Muscle of back (tissue), 11 donors: ENCODE data around the gene ENOPH1. TPM values are rescaled to one million over a fixed set of nuclear protein-coding genes. Genes with fewer than 3 reads are reported as not detected.

Experiments used
- DNase-seq, 3 donors: peaks; one replicate each; pipeline versions ENCODE4 v3.0.0 to v3.0.0-alpha.2; 2013
- polyA plus RNA-seq, 10 donors: library from polyadenylated mRNA; unstranded; fragments of 120-200 nt; gene quantifications; one replicate each; pipeline ENCODE4 v1.2.1, GENCODE V29; 2013; ENCODE audit not compliant: insufficient read length in 10 of 10

ENOPH1 gene
- polyA plus RNA-seq, 10 donors: 30.8 to 42.8 (median 33.6) TPM

DNA sequence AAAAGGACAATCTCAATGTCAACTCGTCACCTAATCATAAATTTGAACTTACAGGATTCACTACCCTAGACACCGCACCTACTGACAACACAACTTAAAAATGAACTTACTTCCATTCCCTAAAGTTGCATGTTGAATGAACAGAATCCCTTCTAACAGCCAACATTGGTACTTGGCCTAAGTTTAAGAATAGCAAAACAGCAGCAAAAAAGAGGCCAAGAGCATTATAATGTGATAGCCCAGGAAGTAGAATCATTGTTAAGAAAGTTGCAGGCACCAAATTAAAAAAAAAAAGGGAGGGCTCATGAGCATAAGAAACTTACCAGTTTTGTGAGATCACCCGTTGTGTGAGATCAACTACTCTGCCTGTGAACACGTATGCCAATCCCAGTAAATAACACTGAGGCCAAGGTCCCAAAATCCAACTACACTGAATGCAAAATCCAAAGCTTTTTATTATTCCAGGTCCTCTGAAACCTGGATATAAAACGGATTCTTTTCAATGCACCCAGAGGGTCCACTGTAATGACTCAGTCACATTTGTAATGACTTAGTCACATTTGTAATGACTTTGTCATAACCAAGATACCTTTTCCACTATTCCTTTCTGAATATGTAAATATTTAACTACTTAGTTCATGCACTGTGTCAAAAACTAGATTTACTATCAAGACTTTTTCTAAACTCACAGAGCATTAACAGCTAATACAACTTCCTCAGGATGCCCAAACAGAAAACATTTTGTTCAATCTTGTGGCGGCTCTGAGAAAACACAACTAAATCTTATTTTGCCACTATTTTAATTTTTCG lies 6.9 kb upstream of the ENOPH1 start:
- peak in 1 of 3 donors; percentile 33 for DNase-seq

DNA sequence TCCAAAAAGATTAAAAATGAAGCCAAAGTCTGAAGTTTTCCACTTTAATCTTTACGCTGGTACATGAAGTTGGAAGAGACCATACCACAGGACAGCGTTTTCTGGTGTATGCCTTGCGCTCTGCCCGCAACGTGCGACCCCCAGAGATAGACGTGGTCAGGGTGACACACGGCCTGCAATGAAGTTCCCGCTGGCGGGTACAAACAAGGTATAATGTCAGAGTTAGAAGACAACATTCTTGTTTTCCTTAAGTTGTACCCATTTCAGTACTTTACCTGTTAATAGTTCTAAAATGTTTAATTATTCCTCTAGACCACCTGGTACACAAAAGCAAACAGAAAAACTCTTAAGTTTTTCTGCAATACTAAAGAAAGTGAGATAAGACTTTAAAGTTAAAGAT lies 4.9 kb upstream of the ENOPH1 start:
- no peak for DNase-seq

DNA sequence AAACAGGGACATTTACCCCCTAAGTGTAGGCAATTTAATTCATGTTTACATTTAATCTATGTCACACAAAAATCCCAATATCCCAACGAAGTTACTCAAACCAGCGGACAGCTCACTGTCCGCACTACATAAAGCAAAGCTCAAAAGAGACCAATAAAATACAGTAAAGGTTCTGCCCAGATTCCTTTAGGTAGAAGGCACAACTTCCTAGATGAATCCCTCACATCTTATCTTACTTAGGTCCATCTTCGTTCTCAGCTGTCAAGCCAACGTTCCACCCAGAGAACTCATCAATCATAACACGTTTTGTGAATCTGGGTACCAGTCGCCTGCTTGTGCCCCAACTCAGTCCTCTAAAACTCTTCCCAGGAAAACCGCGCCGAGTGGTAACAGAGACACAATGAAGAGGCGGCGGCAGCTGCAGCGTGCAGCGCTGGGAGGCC lies 1.8 kb upstream of the ENOPH1 start:
- DNase-seq: no peak

DNA sequence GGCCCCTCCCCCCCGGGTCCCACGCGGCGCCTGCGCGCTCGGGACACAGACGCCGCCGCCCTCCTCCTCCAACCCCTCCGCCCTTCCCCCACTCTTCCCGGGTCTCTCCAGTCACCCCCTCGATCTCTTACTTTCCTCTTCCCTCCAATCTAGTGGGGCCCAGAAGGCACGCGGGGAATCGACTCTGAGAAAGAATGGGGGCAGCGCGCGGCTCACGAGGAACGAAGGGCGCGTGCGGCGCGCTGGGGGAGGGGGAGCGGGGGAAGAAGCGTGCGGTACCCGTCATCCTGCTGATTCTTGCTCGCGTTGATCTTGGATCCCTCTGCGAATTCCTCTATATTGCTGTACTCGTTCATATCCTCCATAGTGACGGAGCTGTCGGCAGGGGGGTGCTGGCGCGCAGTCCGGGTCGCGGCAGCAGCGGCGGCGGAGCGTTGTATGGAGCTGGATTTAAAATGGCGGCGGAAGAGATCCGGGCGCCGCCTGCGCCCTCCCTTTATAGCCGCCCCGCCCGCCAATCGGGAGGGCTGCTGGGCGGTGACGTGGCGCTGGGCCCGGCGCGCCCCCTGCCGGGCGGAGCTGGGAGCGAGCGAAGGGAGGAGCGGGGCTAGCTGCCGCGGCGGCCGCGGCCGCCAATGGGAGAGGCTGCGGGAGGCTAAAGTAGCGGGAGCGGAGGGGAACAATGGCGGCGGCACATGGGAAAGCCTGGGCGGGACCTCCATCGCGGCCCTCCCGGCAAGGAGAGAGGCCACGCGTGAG lies 1.2 kb upstream of the ENOPH1 start:
- DNase-seq: peak; percentile 95 to 99 (median 97)

DNA sequence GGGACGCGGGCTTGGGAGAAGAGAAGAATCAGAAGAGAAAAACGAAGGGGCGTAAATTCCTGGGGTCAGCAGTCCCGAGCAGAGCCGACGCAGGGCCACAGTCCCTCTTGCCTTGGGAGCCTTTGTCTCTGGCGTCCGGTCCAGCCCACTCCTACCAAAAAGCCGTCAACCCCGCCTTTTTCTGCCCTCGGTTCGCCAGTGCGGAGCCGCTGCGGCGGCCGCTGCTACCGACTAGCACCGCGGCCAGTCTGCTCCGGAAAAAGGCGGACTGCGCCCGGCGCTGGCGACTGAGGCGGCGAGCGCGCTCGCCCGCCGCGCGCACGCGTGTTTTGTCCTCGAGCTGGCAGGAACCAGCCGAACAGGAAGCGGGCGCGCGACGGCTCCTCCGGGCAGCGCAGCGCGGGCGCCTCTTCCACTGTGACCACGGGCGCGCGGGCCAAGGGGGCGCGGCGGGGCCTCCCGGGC lies 630 bp upstream of the ENOPH1 start:
- DNase-seq: peak in 1 of 3 donors; percentile 49

DNA sequence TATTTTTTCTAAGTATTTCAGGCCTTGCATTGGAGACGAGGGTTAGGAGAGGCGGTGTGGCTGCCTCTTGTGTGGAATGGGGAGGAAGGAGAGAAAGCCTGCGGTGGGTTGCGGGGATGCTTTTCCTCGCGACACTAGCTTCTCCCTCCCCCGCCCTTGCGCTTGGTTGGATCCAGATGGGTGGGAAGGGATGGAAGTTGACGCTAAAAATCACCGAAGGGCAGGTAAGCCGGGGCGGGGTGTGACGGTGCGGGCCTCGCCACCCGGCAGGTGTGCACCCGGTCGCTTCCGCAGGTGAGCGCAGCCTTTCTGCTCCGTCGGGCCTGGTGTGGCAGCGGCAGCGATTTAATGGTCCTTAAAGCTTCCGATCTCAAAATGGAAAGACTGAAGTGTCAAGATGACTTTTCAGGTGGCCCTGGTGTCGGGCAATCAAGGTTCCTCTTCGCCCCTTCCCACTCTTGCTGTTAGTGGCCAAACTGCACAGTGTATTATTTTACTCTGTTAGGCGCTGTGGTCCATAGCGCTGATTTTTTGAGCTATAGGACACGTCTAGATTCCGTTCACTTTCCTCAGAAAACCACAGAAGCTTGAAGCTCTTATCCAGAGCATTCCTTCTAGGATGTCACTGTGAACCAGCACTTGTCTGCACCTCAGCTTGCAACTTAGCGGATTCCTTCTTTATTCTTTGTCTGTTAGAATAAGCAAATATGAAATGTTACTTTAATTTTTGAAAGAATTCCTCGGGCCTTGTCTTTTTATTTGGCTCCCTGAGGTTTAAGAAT lies 765 bp downstream of the ENOPH1 start:
- peak in 1 of 3 donors; percentile 14 for DNase-seq

DNA sequence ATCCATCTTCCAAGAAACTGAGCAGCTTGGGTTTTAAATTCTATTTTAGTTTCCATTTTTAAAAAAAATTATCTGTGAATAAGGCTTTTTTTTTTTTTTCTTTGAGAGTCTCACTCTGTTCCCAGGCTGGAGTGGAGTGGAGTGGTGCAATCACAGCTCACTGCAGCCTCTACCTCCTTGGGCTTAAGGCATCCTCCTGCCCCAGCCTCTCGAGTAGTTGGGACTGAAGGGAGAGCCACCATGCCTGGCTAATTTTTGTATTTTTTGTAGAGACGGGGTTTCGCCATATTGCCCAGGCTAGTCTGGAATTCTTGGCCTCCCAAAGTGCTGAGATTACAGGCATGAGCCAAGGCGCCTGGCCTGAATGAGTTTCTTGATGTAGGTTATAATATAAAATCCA lies 1.4 kb downstream of the ENOPH1 start:
- DNase-seq: no peak

DNA sequence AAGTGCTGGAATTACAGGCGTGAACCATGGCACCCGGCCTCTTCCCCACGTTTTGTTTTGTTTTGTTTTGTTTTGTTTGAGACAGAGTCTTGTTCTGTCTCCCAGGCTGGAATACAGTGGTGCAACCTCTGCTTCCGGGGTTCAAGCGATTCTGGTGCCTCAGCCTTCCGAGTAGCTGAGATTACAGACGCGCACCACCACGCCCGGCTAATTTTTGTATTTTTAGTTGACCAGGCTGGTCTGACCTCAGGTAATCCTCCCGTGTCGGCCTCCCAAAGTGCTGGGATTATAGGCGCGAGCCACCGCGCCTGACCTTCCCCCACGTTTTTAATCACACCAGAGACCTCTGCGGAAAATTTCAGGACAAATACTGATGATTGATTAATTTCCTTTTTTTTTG lies 2.2 kb downstream of the ENOPH1 start:
- DNase-seq: no peak

DNA sequence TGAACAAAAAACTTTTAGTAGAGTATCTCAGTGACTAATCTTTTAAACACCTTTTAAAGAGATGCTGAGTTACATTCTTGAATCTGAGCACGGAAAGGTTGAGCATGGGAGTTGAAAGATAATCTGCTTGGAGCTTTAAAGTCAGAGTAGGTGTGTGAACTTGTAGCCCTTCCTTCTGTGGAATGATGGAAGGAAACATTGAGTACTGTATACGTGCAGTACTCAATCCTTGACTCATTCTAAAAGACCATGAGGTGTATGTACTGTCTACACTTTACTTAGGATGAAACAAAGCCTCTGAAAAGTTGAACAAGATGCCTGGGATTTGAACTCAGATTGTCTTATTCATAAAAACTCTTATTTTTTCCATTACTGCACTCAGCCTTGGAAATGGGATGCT lies 3.4 kb downstream of the ENOPH1 start:
- no peak for DNase-seq

DNA sequence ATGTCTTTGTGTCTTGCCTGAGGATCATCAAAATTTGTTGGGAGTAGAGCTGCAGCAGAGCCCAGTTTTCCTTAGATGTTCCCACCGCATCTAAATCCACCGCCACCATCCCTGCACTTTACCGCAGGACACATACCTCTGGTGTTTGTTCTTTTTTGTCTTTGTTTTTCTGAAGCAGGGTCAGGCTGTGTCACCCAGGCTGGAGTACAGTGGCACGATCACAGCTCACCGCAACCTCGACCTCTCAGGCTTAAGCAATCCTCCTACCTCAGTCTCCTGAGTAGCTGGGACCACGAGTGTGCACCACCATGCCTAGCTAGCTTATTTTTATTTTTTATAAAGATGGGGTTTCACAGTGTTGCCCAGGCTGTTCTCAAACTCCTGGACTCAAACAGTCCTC lies 4.6 kb downstream of the ENOPH1 start:
- no peak for DNase-seq

DNA sequence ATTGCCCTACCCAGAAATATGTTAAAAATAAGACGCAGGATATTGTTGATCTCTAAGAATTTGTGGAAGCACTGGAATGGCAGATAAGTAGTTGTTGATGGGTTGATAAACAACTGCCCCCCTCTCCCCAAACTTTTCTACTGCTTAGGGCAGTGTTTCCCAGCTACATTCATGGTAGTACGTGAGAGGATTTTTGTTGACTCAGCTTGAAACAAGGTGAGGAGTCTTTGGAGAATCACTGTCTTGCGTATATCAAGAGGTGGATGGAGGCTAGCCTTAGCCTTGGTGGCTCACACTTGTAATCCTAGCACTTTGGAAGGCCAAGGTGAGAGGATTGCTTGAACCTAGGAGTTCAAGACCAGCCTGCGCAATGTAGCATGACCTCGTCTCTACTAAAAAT lies 5.7 kb downstream of the ENOPH1 start:
- no peak for DNase-seq

DNA sequence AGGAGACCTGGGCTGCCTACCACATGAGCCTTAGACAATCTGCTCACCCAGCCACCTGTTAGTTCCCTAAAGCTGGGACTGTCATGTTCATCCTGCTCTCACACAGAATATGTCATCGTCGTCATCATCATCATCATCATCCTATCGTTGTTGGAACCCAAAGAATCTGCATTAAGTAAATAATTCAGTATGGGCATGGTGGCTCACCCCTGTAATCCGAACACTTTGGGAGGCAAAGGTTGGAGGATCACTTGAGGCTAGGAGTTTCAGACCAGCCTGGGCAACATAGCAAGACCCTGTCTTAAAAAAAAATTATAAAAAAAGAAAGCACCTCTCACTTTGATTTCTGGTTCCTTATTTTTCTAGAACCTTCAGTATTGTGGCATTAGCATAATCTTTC lies 6.4 kb downstream of the ENOPH1 start:
- no peak for DNase-seq

DNA sequence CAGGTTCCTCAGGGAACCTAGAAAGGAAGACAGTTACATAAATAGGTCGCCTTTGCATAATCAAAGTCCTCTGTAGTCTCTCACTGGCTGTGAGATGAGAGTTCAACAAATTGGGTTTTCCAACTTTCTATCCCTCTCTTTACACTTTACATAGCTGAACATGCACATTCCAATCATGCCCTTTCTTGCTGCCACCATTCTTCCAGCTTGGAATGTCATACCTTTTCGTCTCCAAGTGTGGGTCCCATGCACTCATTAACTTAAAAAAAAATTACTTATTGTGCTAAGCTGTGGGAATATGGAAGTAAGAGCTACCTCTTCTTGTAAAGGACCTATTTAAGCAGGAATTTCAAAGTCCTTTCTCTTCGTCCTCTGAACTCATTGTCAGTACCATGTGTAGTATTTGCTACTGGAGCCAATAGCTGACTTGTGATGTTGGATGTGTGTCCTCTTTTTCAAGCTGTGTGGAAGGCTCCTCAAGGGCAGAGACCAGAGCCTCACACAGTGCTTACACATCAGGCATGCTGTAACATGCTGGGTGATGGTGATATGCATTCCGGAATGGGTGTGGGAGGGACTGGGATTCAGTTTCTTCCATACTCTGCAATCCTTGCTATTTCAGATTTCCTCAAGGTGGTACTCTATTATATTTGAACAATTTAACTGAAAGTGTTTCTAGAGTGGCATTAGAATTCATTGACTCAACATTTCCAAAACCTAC lies 7.1 kb downstream of the ENOPH1 start:
- no peak for DNase-seq

DNA sequence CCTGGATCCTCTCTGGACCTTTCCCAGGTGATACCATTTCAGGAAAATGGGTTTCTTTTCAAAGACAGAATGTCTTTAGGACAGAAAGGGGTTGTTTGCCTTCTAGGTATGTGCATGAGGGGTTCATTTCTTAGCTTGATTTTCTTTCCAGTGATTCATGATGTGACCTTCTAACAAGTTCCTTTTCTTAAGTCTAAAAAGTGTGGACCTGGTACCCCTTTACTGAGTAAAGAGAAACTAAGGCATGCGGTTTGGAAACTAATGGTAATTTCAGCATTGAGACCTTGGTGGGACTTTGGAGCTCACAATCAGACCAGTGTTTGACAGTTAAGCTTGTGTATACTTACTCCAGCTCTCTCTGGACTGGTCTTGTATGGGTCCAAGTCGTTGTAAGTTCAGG lies 8.7 kb downstream of the ENOPH1 start:
- DNase-seq: no peak

DNA sequence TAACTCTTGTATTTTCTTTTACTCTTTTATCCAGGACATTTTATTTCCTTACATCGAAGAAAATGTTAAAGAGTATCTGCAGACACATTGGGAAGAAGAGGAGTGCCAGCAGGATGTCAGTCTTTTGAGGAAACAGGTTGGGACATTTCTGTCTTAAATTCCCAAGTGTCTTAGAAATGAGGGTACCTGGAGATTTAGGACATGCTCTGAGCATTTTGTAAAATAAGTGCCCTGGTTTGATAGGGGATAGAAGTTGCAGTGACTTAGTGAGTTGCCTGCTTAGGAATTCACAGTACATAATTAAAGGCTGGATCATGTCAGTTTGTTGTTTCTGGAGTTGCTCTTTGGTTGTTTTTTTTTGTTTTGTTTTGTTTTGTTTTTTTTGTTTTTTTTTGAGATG lies 17.5 kb downstream of the ENOPH1 start:
- DNase-seq: no peak

DNA sequence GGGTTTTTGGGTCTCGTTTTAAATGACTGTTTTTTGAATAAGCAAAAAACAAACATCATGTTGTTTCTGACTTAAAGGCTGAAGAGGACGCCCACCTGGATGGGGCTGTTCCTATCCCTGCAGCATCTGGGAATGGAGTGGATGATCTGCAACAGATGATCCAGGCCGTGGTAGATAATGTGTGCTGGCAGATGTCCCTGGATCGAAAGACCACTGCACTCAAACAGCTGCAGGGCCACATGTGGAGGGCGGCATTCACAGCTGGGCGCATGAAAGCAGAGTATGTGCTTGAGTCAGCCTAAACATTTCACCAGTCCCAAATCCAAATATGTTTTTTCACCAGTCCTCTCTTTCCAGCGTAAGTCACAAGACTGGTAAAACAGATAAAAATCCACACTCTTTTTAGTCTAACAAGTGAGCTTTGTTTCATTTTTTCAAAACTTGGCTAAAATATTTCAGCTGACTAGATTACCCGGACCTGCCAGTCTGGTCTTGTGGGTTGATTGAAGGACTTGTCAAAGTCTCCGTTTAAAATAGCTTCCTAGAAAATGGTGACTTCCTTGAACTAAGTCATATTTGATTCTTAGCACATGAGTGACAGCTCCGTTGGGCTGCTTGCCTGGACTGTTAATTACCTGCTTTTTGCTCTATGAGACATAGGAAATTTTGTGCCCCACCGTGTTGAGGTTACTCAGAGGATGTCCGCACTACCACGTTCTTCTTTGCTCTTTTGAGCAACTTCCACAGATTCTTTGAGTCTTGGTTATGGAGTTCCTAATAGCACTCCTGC lies 20.8 kb downstream of the ENOPH1 start:
- DNase-seq: peak in 2 of 3 donors; percentile 31 to 55

DNA sequence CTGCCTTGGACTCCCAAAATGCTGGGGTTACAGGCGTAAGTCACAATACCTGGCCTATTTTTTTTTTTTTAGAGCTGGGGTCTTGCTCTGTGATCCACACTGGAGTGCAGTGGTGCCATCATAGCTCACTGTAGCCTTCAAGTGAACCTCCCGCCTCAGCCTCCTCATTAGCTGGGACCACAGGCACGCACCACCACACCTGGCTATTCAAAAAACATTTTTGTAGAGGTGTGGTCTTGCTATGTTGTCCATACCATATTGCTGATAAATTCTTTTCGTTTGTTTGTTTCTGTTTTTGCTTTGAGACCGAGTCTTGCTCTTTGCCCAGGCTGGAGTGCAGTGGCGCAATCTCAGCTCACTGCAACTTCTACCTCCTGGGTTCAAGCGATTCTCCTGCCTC lies 21.6 kb downstream of the ENOPH1 start:
- no peak for DNase-seq

DNA sequence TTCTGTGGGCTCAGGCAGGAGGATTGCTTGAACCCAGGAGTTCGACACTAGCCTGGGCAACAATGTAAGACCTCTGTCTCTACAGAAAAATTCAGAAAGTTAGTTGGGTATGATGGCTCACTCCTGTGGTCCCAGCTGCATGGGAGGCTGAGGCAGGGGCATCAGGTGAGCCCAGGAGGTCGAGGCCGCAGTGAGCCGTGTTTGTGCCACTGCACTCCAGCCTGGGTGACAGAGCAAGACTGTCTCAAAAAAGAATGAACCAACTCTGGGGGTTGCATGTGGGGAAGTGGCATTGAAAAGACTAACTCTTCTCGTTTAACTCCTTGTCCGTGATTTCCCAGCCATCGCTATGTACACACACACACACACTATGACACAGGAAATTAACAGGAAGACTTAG lies 26.9 kb downstream of the ENOPH1 start:
- DNase-seq: no peak

DNA sequence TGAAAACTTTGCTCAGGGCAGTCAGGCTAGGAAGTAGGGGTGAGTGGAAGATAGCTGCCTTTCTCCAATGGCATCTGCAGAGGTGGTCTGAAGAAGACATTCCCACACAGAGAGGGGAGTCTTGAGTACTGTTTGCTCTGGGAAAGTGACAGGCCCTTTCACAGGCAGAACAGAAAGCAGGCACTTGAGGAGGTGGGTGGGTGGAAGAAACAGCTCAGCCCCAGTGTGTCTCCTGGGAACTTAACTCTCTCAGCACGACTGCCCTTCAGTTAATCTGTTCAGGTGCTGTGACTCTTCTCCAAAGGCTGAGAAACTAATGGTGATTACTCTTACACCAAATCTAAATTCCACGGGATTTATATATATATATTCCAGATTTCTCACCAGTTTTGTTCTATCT lies 28.3 kb downstream of the ENOPH1 start:
- DNase-seq: no peak

DNA sequence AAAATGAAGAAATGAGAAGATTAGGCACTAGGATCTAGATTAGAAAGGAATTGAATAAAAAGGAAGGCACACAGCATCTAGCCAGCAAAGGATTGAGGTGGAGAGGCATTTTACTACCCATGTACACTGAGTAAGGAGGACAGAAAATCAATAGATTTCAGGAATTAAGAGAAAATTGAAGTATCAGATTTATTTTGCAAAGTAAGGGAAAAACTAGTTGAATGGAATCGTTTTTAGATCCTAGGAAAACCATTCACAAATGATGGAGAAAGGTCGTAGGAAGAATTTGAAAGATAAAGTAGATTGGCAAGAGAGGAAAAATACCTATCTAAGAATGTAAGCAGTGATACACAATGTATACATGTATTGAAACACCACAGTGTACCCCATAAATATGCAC lies 31.3 kb downstream of the ENOPH1 start:
- DNase-seq: no peak

DNA sequence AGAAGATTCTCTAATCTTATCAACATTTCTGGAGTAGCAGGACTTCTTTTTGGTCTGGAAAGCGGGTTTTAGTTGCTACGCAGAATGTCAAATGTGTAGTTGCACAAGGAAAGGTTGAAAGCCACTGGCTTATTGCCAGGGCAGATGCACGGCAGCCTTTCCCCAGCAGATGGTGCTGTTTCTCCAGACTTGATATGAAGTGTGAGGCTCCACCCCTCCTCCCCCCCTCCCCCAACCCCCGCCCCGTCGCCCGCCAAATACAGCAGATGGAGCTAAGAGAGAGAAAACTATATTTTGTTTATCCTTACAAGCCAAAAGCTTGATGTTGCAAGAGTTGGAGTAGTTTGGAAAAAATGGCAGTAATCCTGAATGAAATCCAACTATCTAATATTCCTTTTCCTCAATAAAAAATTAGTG lies 32.0 kb downstream of the ENOPH1 start:
- DNase-seq: peak; percentile 87 to 93 (median 93)
